GM12891 (cell line): Measurements from ENCODE around the gene CNTNAP5.

Experiments used
- DNase-seq: peaks from one replicate; pipeline ENCODE4 v3.0.0; 2011; ENCODE audit warnings: low spot score; ENCODE audit not compliant: insufficient read length
- FAIRE-seq: peaks from 2 replicates; lab custom pipeline; 2011; peaks lifted over from hg19 to GRCh38; lab: Jason Lieb, UNC
- PAX5 ChIP-seq: IDR thresholded peaks from 2 replicates; pipeline ENCODE4 v1.6.1; 2011; ENCODE audit warnings: low read length, moderate library complexity, mild to moderate bottlenecking; ENCODE audit not compliant: insufficient read depth, severe bottlenecking
- POLR2A ChIP-seq: IDR thresholded peaks from 2 replicates; pipeline ENCODE4 v1.6.1; 2011; ENCODE audit warnings: low read depth, low read length, control low read depth
- POLR2AphosphoS5 ChIP-seq: IDR thresholded peaks from 2 replicates; pipeline ENCODE4 v1.6.1; 2011; ENCODE audit warnings: low read depth, low read length, control low read depth
- POU2F2 ChIP-seq: IDR thresholded peaks from 2 replicates; pipeline ENCODE4 v1.6.1; 2011; ENCODE audit warnings: low read depth, mild to moderate bottlenecking, control low read depth, low read length, moderate library complexity
- SPI1 ChIP-seq: IDR thresholded peaks from 2 replicates; pipeline ENCODE4 v1.6.1; 2011; ENCODE audit warnings: low read depth, low read length, control low read depth
- TAF1 ChIP-seq: IDR thresholded peaks from 2 replicates; pipeline ENCODE4 v1.6.1; 2011; ENCODE audit warnings: low read depth, low read length, control low read depth

Gene CNTNAP5

GRCh38 chr2:124450481-124450880, 425.4 kb downstream of the CNTNAP5 start:
- TF ChIP-seq SPI1 (no peak), POU2F2 (no peak), POLR2A (no peak), POLR2AphosphoS5 (no peak), PAX5 (no peak), TAF1 (no peak)
- FAIRE-seq (no peak), DNase-seq (no peak)

GRCh38 chr2:124476291-124476690, 451.2 kb downstream of the CNTNAP5 start:
- no peak for TF ChIP-seq PAX5
- TF ChIP-seq POLR2A, result no peak
- no peak for TF ChIP-seq SPI1
- no peak for TF ChIP-seq POLR2AphosphoS5
- DNase-seq (no peak), FAIRE-seq (no peak)

- TF ChIP-seq POLR2AphosphoS5, result no peak
- TF ChIP-seq POU2F2, result no peak
- TF ChIP-seq PAX5, result no peak
- TF ChIP-seq SPI1, result no peak
- no peak for TF ChIP-seq TAF1
- TF ChIP-seq POLR2A, result no peak
- FAIRE-seq (no peak), DNase-seq (no peak)
These were observed 453.7 kb downstream of the CNTNAP5 start for GRCh38 chr2:124478761-124479160.

GRCh38 chr2:124480958-124481357, 455.9 kb downstream of the CNTNAP5 start:
- DNase-seq (no peak), FAIRE-seq (no peak)
- no peak for TF ChIP-seq POLR2A
- no peak for TF ChIP-seq SPI1

- no peak for TF ChIP-seq SPI1
- TF ChIP-seq PAX5, result no peak
- no peak for TF ChIP-seq POLR2A
- no peak for DNase-seq
- no peak for FAIRE-seq
These were observed 457.0 kb downstream of the CNTNAP5 start for GRCh38 chr2:124482044-124482443.

GRCh38 chr2:124482551-124482950, 457.5 kb downstream of the CNTNAP5 start:
- DNase-seq (no peak), FAIRE-seq (no peak)
- TF ChIP-seq POLR2AphosphoS5 (no peak), POU2F2 (no peak), PAX5 (no peak), TAF1 (no peak), POLR2A (no peak), SPI1 (no peak)

GRCh38 chr2:124485659-124486058, 460.6 kb downstream of the CNTNAP5 start:
- DNase-seq (no peak), FAIRE-seq (no peak)
- TF ChIP-seq POLR2A, result no peak
- no peak for TF ChIP-seq POLR2AphosphoS5
- TF ChIP-seq PAX5, result no peak
- TF ChIP-seq TAF1, result no peak
- no peak for TF ChIP-seq POU2F2
- TF ChIP-seq SPI1, result no peak

GRCh38 chr2:124489686-124490085, 464.6 kb downstream of the CNTNAP5 start:
- TF ChIP-seq POLR2A (no peak), TAF1 (no peak), POLR2AphosphoS5 (no peak), PAX5 (no peak), POU2F2 (no peak), SPI1 (no peak)
- FAIRE-seq (no peak), DNase-seq (no peak)

- DNase-seq (no peak), FAIRE-seq (no peak)
- TF ChIP-seq POLR2A, result no peak
- no peak for TF ChIP-seq TAF1
- TF ChIP-seq PAX5, result no peak
- TF ChIP-seq POU2F2, result no peak
- TF ChIP-seq POLR2AphosphoS5, result no peak
- no peak for TF ChIP-seq SPI1
These were observed 476.6 kb downstream of the CNTNAP5 start for GRCh38 chr2:124501575-124502152.

GRCh38 chr2:124514236-124514635, 489.1 kb downstream of the CNTNAP5 start:
- TF ChIP-seq PAX5 (no peak), POLR2A (no peak), SPI1 (no peak), TAF1 (no peak), POLR2AphosphoS5 (no peak), POU2F2 (no peak)
- FAIRE-seq, result no peak
- no peak for DNase-seq
